GM15510 (cell line): Measurements from ENCODE around the gene NKD1.

ENCODE experiments used
- POLR2A ChIP-seq: IDR thresholded peaks from 3 replicates; pipeline ENCODE4 v1.6.1; 2011; ENCODE audit warnings: borderline replicate concordance; ENCODE audit not compliant: insufficient read length; ENCODE audit errors: extremely low read depth

The NKD1 gene

DNA sequence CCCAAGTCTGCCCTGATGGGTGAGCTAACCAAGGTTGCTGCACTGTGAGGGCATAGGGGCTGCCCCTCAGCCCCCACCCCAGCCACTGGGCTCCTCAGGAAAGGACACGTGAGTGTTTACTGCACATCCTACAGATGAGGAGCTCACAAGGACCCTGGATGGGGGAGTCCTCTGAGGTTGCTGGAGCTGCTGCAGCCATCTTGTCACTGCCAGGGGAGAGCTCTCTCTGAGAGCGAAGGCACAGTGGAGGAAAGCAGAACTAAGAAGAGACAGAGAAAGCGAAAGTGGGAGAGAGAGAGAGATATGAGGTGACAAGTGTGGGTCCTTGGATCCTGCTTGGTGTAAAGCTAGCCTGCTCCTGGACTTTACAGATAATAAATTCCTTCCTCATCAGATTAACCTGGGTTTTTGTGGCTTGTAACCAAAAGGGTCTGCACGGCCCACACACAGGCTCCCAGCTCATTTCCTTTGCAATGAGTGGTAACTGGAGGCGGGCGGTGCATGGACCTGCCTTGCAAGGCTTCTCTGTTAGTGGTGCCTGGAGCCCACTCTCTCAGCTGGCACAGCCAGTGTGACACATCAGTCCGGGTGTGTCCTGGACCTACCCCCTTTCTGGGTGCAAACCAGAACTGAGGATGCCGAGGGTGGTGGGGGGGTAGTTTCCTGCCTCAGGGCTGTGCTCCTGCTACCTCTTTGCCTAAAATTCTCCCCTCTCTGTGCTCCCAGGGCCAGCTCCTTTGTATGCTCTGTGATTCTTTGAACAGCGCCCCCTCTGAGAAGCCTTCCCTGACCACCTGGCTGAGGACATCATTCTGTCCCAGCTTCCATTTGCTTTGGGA, 118.7 kb downstream of the NKD1 start:
- peak; percentile 29 for TF ChIP-seq POLR2A

GRCh38 chr16:50667497-50668367, 119.5 kb downstream of the NKD1 start:
- no peak for TF ChIP-seq POLR2A

DNA sequence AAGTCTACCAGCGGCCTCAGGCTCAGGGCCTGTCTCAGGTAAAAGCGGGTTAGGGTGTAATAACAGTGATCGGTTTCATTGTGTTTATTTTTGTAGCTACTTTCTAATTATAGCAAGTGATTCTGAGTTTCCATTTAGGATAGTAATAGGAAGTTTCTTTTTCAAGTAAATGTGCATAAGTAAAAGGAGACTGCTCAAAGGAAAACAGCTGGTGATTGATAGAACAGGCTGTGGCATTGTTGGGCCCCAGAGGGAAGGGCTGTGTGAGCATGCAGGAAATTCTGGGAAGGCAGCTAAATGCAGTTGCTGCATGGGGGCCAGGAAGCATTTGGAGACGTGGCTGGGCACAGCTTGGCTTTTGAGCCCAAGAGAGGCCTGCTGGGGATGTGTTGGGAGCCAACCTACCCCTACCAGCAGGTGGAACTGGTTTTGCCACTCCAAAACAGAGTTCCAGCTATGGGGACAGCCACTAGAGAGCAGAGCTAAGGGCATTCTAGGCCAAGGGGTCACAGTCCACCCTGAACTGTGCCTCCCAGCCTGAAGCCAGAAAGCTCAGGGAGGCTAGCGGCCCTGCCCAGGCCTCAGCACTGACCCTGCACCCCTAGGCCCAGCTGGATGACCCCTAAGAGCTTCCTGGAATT, 120.3 kb downstream of the NKD1 start:
- TF ChIP-seq POLR2A, result no peak

DNA sequence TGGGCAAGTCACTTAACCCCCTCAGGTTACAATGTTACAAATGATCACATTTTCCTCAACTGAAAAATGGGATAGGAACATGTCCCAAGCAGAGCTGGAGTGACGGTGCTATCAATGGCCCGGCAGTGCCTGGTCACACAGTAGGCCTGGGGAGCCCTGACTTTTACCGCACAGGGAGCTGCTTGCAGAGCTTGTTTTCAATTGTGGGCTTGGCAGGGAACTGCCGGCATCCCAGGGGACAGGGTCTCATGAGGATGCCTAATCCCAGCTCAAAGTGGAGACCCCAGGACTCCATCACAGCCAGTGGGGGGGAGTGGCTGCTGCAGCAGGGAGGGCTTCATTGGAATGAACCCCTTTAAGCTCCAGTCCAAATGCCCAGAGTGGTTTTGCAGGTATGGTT, 121.5 kb downstream of the NKD1 start:
- no peak for TF ChIP-seq POLR2A

GRCh38 chr16:50670476-50670875, 122.3 kb downstream of the NKD1 start:
- TF ChIP-seq POLR2A, result no peak

DNA sequence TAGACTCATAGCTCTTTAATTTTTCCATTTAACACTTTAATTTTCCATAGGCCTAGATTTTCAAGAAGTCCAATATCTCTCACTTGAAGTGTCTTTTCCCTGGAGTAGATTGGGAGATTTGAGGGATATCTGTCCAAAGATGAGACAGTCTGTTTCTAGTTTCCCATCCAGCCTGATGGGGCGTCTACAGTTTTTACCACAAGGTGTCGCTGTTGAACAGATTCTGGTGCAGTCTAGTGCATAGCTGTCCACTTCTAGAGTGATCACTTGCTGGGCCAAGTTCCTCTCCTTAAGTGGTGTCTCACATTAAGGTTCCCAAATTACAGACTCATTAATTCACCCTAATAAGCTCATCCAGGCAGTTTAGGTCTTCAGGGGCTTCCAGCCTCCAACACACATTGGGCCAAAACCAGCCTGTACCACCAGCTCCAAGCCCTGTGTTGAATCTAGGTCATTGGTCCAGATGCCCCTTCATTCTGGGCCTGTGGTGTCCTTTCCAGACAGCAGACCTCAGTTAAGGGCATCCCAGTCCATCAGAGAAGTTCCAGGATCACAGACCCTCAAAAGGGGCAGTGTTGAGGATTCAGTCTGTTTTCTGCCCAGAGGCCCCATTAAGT, 123.6 kb downstream of the NKD1 start:
- no peak for TF ChIP-seq POLR2A

GRCh38 chr16:50673496-50674275, 125.5 kb downstream of the NKD1 start:
- TF ChIP-seq POLR2A, result no peak

DNA sequence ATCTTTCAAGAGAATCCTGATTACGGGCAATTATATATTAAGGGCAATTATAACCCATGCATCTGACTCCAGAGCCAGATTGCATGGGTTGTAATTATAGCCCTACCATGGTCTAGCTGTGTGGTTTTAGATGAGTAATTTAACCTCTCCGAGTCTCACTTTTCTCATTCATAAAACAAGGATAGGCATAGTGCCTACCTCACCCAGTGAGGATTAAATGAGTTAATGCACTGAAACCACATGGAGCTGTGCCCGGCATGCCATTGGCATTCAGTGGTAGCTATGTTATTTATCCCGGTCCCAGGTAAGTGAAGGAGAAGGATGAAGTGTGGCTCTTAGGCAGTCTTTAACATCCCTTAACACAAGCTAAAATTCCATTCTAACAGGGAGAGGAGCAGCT, 126.6 kb downstream of the NKD1 start:
- no peak for TF ChIP-seq POLR2A

DNA sequence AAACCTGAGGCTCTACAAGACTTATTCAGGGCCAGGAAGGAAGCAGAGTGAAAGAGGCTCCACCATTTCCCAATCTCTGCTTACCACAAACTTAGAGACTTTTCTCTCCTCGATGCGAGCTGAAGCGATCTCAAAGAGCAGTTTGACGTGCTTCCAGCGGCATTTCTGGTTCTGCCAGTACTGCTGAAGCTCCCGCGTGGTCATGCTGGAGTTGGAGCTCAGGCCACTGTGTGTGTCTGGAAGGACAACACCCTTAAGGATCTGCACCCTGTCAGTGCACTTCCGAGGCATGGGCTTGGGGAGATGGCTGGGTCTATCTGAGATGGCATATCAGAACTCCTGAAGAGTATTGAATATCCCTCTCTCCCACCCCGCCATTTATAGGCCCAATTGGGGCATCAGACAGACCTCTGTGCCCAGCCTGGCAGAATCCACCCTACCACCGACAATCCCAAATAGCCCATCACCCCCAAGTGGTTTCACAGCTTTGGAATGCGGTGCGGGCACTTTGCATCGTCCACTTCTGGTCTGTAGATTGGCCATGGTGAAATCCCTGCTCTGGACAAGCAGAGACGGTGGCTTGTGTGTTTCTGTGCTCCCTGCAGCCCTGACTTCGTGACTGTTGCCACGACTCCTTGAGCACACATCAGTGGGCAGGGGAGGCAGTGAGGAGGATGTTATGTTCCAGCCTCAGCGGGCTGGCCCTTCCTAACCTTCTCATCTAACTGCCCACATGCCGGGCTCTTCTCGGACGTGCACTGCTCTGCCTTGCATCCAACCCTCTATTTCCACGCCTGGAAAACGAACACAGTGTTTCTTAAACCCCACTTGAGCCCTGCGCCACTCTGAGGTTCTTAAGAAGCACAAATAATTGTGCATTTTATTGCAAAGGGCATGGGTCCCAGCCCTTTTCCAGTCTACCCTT, 127.8 kb downstream of the NKD1 start:
- TF ChIP-seq POLR2A, result no peak

DNA sequence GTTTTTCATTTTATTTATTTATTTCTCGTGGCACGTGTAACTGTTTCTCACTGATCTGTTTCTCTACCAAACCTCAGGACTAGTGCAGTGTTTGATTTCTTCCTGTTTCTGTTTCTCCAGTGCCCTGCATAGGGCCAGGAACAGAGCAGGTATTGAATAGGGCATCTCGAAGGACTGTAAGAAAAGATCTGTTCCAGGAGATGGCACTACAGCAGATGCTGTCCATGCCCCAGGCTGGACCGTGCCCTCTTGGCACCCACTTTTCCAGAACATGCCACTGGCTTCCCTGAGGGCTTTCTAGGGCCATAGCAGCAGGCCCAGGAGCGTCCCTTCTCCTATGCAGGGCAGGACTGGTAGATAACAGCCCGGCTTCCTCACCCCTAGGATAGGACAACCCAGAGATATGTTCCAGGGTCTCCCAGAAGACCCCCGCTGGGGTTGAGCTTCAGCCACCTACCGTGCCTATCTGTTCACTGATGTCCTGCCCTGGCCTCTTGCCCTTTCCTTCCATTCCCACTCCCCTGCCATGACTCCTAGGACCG, 128.6 kb downstream of the NKD1 start:
- no peak for TF ChIP-seq POLR2A

- no peak for TF ChIP-seq POLR2A
These were observed 129.2 kb downstream of the NKD1 start for GRCh38 chr16:50677351-50677750.

DNA sequence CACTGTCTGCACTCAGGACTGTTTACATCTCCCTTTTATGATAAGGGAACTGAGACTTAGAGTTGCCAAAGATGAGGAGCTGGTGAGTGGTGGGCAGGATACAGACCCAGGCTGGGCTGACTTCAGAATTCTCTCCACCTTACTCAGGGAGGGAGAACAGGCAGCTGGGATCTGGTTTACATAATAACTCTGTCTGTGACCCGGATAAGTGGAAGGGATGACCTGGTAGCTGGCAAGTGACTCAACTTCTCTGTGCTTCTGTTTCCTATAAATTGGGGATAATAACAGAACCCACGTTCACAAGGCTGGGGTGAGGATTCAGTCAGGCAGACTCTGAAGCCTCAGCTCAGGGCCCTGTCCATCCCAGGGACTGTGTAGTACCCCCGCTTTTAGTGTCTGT, 130.3 kb downstream of the NKD1 start:
- TF ChIP-seq POLR2A, result no peak

DNA sequence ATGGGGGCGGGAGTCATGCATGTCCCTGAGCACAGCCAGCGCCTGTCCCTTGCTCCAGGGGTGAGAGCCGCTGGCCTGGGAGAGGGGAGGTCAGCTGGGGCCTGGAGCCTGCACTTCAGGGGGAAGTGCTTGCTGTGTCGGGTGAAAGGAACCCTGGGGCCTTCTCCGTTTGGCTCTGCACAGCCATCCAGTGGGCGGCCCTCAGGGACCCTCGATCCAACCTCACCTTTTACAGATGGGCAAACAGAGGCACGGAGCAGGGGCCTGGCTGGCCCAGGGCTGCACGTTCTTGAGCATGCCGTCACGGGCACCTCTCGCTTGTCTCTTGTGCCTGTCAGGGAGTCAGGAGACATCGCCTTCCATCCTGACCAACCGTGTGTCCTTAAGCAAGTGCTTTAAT, 131.1 kb downstream of the NKD1 start:
- TF ChIP-seq POLR2A, result no peak
